ENCODE results near the gene APBA3.

The APBA3 gene

GRCh38 chr19:3712663-3713611 is 48.6 kb downstream of the APBA3 start:
- DNase-seq = no peak

GRCh38 chr19:3710265-3710812 is 51.2 kb downstream of the APBA3 start:
- no peak for DNase-seq

- DNase-seq = no peak
These were observed 53.1 kb downstream of the APBA3 start, which contains the start of gene TJP3 for GRCh38 chr19:3708207-3708931. Gene TJP3, plus strand, starts transcription at chr19:3708384. Its CDS starts 20,049 bp downstream, at chr19:3728433.

- DNase-seq = no peak
These were observed 53.7 kb downstream of the APBA3 start for GRCh38 chr19:3707868-3708206.

- no peak for DNase-seq
These were observed 60.3 kb downstream of the APBA3 start for GRCh38 chr19:3701200-3701599.

Data from retina (tissue), 1 donor.